Colonic mucosa (tissue), 4 donors: ENCODE data around the gene OGFOD1. TPM values are rescaled to one million over a fixed set of nuclear protein-coding genes. Genes with fewer than 3 reads are reported as not detected.

ENCODE experiments used
- DNase-seq: peaks from one replicate; pipeline ENCODE4 v3.0.0-alpha.2; 2020
- H3K27ac ChIP-seq: fragments of 200-600 bp; one replicate; pipeline ENCODE4 v1.8.0; 2021
- H3K27me3 ChIP-seq: fragments of 200-600 bp; one replicate; pipeline ENCODE4 v1.8.0; 2021
- H3K36me3 ChIP-seq: fragments of 200-600 bp; one replicate; pipeline ENCODE4 v1.8.0; 2021
- H3K4me1 ChIP-seq: fragments of 200-600 bp; one replicate; pipeline ENCODE4 v1.8.0; 2021; ENCODE audit warnings: mild to moderate bottlenecking
- H3K4me3 ChIP-seq: fragments of 200-600 bp; one replicate; pipeline ENCODE4 v1.8.0; 2021
- H3K9ac ChIP-seq, 2 donors: one replicate each; pipeline ENCODE4 v1.7.0; 2013; ENCODE audit warnings: control low read depth in 2 of 2, low read depth in 2 of 2, low read length in 2 of 2
- H3K9me3 ChIP-seq: fragments of 200-600 bp; one replicate; pipeline ENCODE4 v1.8.0; 2021
- intact Hi-C: fragments of 100-400 bp; cut with DNase I; formaldehyde crosslinking; loops from one replicate; pipeline ENCODE4 v1.14.1; 2022
- total RNA-seq, 2 donors: library from RNA; stranded (reverse); fragmentation: NEBNext Ultra II Directional in 1 of 2; extraction: Animal tissue kit (Norgen Biotek cat#: 25700) in 1 of 2; gene quantifications; one replicate each; pipeline ENCODE4 v1.2.1, GENCODE V29; 2021
- TF ChIP-seq, protein P1 (sequence below): fragments of 200-600 bp; IDR thresholded peaks from one replicate; pipeline ENCODE4 v1.8.0; 2022; ENCODE audit warnings: antibody characterized with exemption, mild to moderate bottlenecking
- donor health status: healthy.
- donor health status: DM: no; HTN: no; CAD: no.
- donor health status: DM: no; HTN: no; CAD: no.

The OGFOD1 gene
- total RNA-seq, 2 donors from 2014 or later = 20.3 to 33.0 TPM

DNA sequence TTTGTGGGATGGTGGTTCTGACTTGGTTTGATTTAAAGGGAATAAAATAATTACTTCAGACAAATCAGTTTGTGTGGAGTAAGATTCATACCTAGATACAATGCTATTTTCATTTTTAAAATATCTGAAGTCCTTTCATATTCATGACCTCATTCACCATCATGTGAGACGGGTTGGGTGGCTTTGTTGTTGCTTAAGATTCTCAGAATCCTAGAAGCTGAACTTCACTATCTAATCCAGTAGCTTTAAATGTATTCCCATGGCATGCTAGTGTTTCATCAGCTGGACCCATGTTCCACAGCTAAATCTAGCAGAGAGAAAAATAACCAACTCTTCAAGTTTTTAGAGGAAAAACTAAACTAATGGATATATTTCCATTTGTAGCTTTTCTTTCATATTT lies 23.3 kb upstream of the OGFOD1 start:
- DNase-seq = no peak
- H3K4me1 ChIP-seq = peaks cover 5% of the 10 kb centered on the region
- H3K27me3 ChIP-seq = no peaks in the 10 kb centered on the region
- no peaks in the 10 kb centered on the region for H3K9me3 ChIP-seq
- no peaks in the 10 kb centered on the region for H3K36me3 ChIP-seq
- intact Hi-C loops = no loop called here
- no peak overlapping the region for H3K27ac ChIP-seq
- no peak overlapping the region for H3K9ac ChIP-seq
- H3K4me3 ChIP-seq = no peak overlapping the region
- TF ChIP-seq, protein P1, sequence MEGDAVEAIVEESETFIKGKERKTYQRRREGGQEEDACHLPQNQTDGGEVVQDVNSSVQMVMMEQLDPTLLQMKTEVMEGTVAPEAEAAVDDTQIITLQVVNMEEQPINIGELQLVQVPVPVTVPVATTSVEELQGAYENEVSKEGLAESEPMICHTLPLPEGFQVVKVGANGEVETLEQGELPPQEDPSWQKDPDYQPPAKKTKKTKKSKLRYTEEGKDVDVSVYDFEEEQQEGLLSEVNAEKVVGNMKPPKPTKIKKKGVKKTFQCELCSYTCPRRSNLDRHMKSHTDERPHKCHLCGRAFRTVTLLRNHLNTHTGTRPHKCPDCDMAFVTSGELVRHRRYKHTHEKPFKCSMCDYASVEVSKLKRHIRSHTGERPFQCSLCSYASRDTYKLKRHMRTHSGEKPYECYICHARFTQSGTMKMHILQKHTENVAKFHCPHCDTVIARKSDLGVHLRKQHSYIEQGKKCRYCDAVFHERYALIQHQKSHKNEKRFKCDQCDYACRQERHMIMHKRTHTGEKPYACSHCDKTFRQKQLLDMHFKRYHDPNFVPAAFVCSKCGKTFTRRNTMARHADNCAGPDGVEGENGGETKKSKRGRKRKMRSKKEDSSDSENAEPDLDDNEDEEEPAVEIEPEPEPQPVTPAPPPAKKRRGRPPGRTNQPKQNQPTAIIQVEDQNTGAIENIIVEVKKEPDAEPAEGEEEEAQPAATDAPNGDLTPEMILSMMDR = no peak

DNA sequence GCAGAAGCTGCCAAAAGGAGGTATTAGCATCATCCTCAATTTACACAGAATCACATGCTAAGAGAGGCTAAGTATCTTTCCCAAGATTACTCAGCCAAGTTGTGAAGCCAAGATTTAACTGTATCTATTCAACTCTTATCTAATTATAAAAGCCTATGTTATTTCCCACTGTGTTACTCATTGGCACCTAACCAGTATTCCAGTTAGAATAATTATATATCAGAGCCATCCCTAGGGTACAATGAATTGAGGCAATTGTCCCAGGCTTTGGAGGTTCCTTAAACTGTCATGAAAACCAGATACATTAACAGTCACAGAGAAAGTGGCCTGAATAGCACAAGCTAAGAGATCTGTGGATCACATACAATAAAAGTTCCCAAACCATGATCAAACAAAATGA lies 15.1 kb upstream of the OGFOD1 start:
- intact Hi-C loops = no loop called here
- H3K36me3 ChIP-seq = peaks cover 9% of the 10 kb centered on the region

DNA sequence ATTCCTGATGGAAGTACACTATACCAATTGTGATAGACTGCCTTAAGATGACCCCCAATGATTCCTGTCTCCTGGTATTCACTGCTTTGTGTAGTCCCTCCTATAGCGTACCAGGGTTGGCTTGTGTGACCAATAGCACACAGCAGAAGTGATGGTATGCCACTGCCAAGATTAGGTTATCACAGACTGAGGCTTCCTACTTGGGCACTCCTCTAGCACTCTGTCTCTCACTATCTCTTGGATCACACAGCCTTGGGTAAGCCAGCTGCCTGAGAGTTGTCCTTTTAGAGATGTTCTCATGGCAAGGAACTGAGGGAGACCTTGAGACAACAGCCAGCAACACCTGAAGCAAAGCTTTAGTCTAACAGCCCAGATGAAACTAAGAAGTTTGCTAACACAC lies 13.3 kb upstream of the OGFOD1 start:
- no peak overlapping the region for H3K27ac ChIP-seq
- H3K36me3 ChIP-seq = peaks cover 9% of the 10 kb centered on the region
- H3K9me3 ChIP-seq = no peaks in the 10 kb centered on the region
- no peak overlapping the region for H3K4me3 ChIP-seq
- intact Hi-C loops = no loop called here
- TF ChIP-seq, protein P1 = no peak
- H3K4me1 ChIP-seq = no peaks in the 10 kb centered on the region
- H3K9ac ChIP-seq = no peak overlapping the region
- DNase-seq = no peak
- no peaks in the 10 kb centered on the region for H3K27me3 ChIP-seq

More for the DNA sequence above, 15.1 kb upstream of the OGFOD1 start:
- Histone ChIP-seq H3K4me3 (no peak overlapping the region), H3K9me3 (no peaks in the 10 kb centered on the region), H3K27me3 (no peaks in the 10 kb centered on the region), H3K27ac (no peak overlapping the region), H3K4me1 (no peaks in the 10 kb centered on the region), H3K9ac (no peak overlapping the region)
- TF ChIP-seq, protein P1 = no peak
- no peak for DNase-seq

DNA sequence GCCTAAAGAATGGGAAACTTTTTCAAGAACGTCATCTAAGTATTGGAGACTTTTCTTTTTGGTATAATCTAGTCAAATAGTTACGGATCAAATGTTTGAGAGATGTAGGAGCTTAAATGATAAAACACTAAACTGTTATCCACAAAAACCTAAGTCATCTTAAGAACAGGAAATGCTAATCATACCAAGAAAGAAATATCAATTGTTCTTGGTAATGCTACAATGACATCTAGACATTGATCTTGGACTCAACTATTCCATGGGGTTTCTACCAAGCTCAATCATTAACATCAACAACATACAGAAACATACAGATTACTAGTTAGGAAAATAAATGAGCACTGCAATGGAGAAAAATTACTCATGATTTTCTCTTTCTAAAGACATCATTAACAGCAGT lies 4.1 kb upstream of the OGFOD1 start:
- Histone ChIP-seq H3K27me3 (no peaks in the 10 kb centered on the region), H3K4me1 (peaks cover 1% of the 10 kb centered on the region), H3K4me3 (no peak overlapping the region), H3K9ac (no peak overlapping the region), H3K36me3 (no peaks in the 10 kb centered on the region), H3K27ac (no peak overlapping the region), H3K9me3 (no peaks in the 10 kb centered on the region)
- TF ChIP-seq, protein P1 = no peak
- DNase-seq = no peak
- intact Hi-C loops = no loop called here

DNA sequence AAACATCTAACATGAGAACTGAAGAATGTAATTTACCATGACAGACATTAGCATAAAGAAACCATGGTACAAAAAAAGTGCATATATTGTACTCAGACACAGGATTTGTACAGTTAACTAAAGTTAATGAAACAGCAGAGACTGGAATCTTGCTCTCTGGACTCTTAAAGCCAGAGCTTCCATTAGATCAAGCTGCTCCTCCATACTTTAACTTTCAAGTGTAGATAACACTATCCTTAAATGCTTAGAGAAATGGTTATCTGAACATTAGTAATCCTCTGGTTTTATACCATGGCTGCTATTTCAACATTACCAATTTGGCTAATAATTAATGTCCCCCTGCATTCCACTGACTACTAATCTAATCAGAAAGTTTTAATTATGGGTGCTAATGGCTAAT lies 3.3 kb upstream of the OGFOD1 start:
- Histone ChIP-seq H3K4me1 (peaks cover 7% of the 10 kb centered on the region), H3K9me3 (no peaks in the 10 kb centered on the region), H3K27me3 (no peaks in the 10 kb centered on the region), H3K36me3 (no peaks in the 10 kb centered on the region), H3K27ac (no peak overlapping the region), H3K9ac (no peak overlapping the region), H3K4me3 (no peak overlapping the region)
- no peak for DNase-seq
- intact Hi-C loops = no loop called here
- TF ChIP-seq, protein P1 = no peak
